ENCODE results near the gene GJD3. TPM values are rescaled to one million over a fixed set of nuclear protein-coding genes. Genes with fewer than 3 reads are reported as not detected.
"Not testable (repeated sequence)": the region's sequence is repeated elsewhere in the genome, so short reads cannot be mapped to it uniquely, and the experiment has no call there.

Gene GJD3
- polyA plus RNA-seq, 1 donor from 2014 or later, result not detected

- Histone ChIP-seq H3K4me2 (ENCODE audit: low read length) (no peak overlapping the region), H3K4me3 (ENCODE audit: low read length) (no peak overlapping the region), H3F3A (ENCODE audit: insufficient read depth, low read length, poor library complexity, severe bottlenecking) (no peaks in the 10 kb centered on the region), H3K79me2 (replicated peaks; ENCODE audit: insufficient read depth, low read length) (peaks cover under 1% of the 10 kb centered on the region), H2AFZ (ENCODE audit: low read depth, low read length) (no peak overlapping the region), H3K9me2 (ENCODE audit: insufficient read depth, low read length) (no peaks in the 10 kb centered on the region), H3K9me3 (ENCODE audit: low read length) (no peaks in the 10 kb centered on the region), H3K27me3 (ENCODE audit: insufficient read depth, low read depth, low read length) (no peaks in the 10 kb centered on the region), H3K36me3 (ENCODE audit: insufficient read depth, low read length) (no peaks in the 10 kb centered on the region), H3K9ac (ENCODE audit: low read length) (no peak overlapping the region), H3K27ac (ENCODE audit: low read length) (no peak overlapping the region), H4K20me1 (ENCODE audit: insufficient read depth) (no peaks in the 10 kb centered on the region)
- TF ChIP-seq SMC3 (conservative IDR thresholded peaks at IDR 0.05; ENCODE audit: poor library complexity) (no peak), EZH2 (IDR thresholded peaks at IDR 0.05; ENCODE audit: borderline replicate concordance, insufficient read depth, low read length, poor library complexity, severe bottlenecking) (no peak), POLR2AphosphoS5 (IDR thresholded peaks at IDR 0.05) (no peak)
Measured at GRCh38 chr17:40410082-40410481, 45.5 kb upstream of the GJD3 start.

GRCh38 chr17:40409540-40409939 lies 45.0 kb upstream of the GJD3 start:
- H3K36me3 ChIP-seq (ENCODE audit: insufficient read depth, low read length); H3K27ac ChIP-seq (ENCODE audit: low read length); H3K79me2 ChIP-seq (replicated peaks; ENCODE audit: insufficient read depth, low read length); H3K4me2 ChIP-seq (ENCODE audit: low read length); H3K9me3 ChIP-seq (ENCODE audit: low read length); H3K4me3 ChIP-seq (ENCODE audit: low read length); H3K9me2 ChIP-seq (ENCODE audit: insufficient read depth, low read length); H4K20me1 ChIP-seq (ENCODE audit: insufficient read depth); H2AFZ ChIP-seq (ENCODE audit: low read depth, low read length); H3K27me3 ChIP-seq (ENCODE audit: insufficient read depth, low read depth, low read length); H3F3A ChIP-seq (ENCODE audit: insufficient read depth, low read length, poor library complexity, severe bottlenecking); H3K9ac ChIP-seq (ENCODE audit: low read length): not testable (repeated sequence)

- no peaks in the 10 kb centered on the region for H3K9me3 ChIP-seq (ENCODE audit: low read length)
- no peaks in the 10 kb centered on the region for H3K36me3 ChIP-seq (ENCODE audit: insufficient read depth, low read length)
- no peak overlapping the region for H3K27ac ChIP-seq (ENCODE audit: low read length)
- no peaks in the 10 kb centered on the region for H3K27me3 ChIP-seq (ENCODE audit: insufficient read depth, low read depth, low read length)
- H3K9ac ChIP-seq (ENCODE audit: low read length), result no peak overlapping the region
- H3K79me2 ChIP-seq (replicated peaks; ENCODE audit: insufficient read depth, low read length), result no peaks in the 10 kb centered on the region
- H2AFZ ChIP-seq (ENCODE audit: low read depth, low read length), result no peak overlapping the region
- H3K9me2 ChIP-seq (ENCODE audit: insufficient read depth, low read length), result no peaks in the 10 kb centered on the region
- no peaks in the 10 kb centered on the region for H3F3A ChIP-seq (ENCODE audit: insufficient read depth, low read length, poor library complexity, severe bottlenecking)
- H4K20me1 ChIP-seq (ENCODE audit: insufficient read depth), result no peaks in the 10 kb centered on the region
- H3K4me3 ChIP-seq (ENCODE audit: low read length), result no peak overlapping the region
- TF ChIP-seq EP300 (conservative IDR thresholded peaks at IDR 0.05; ENCODE audit: poor library complexity, severe bottlenecking) (no peak), REST (IDR thresholded peaks at IDR 0.05; ENCODE audit: borderline replicate concordance) (no peak), CTCF (IDR thresholded peaks at IDR 0.05; ENCODE audit: poor library complexity, severe bottlenecking) (no peak), POLR2AphosphoS5 (IDR thresholded peaks at IDR 0.05) (no peak), SMC3 (conservative IDR thresholded peaks at IDR 0.05; ENCODE audit: poor library complexity) (no peak), TAF1 (IDR thresholded peaks at IDR 0.05; ENCODE audit: low read depth) (no peak), RAD21 (conservative IDR thresholded peaks at IDR 0.05) (no peak), MXI1 (conservative IDR thresholded peaks at IDR 0.05; ENCODE audit: poor library complexity, severe bottlenecking) (no peak), EZH2 (IDR thresholded peaks at IDR 0.05; ENCODE audit: borderline replicate concordance, insufficient read depth, low read length, poor library complexity, severe bottlenecking) (no peak)
- no peak overlapping the region for H3K4me2 ChIP-seq (ENCODE audit: low read length)
Measured at GRCh38 chr17:40407460-40407859, 42.9 kb upstream of the GJD3 start.

All from neural cell (in vitro differentiated cells).